Measurements from ENCODE around the gene NAV3. TPM values are rescaled to one million over a fixed set of nuclear protein-coding genes. Genes with fewer than 3 reads are reported as not detected.

Gene NAV3
- polyA plus RNA-seq, 3 donors = 0.11 TPM; not detected in 2

- Histone ChIP-seq H4K20me1 (ENCODE audit: insufficient read depth, low read length) (no peaks in the 10 kb centered on the region), H3K4me1 (ENCODE audit: control insufficient read depth in 1 of 2, insufficient read depth in 2 of 2, low read length in 2 of 2) (no peaks in the 10 kb centered on the region), H3K27me3 (ENCODE audit: control insufficient read depth in 2 of 2, insufficient read depth in 2 of 2, low read length in 2 of 2) (no peaks in the 10 kb centered on the region), H3K36me3 (replicated peaks in 1 of 2; ENCODE audit: control insufficient read depth in 1 of 2, insufficient read depth in 2 of 2, low read length in 2 of 2) (no peaks in the 10 kb centered on the region), H3K9me3 (replicated peaks in 1 of 2; ENCODE audit: control insufficient read depth in 1 of 2, insufficient read depth in 1 of 2, low read length in 2 of 2) (no peaks in the 10 kb centered on the region), H3K4me3 (replicated peaks in 1 of 3; ENCODE audit: low read depth in 2 of 3, low read length in 3 of 3) (no peak overlapping the region), H3K9ac (ENCODE audit: insufficient read depth, low read length, poor library complexity, severe bottlenecking) (no peak overlapping the region), H3K79me2 (ENCODE audit: insufficient read depth, low read length) (no peaks in the 10 kb centered on the region), H2AFZ (ENCODE audit: insufficient read depth, low read depth, low read length, poor library complexity, severe bottlenecking) (no peak overlapping the region), H3K4me2 (replicated peaks; ENCODE audit: extremely low read depth, low read length, poor library complexity, severe bottlenecking) (no peak overlapping the region), H3K27ac (ENCODE audit: low read depth in 1 of 2, low read length in 2 of 2) (no peak overlapping the region)
- Mint-ChIP-seq H3K36me3 (no peaks in the 10 kb centered on the region), H3K27me3 (ENCODE audit: low read depth in 3 of 3) (peaks cover 0 to 2% (median 0%) of the 10 kb centered on the region in 3 donors), H3K4me3 (no peak overlapping the region), H3K4me1 (no peaks in the 10 kb centered on the region), H3K27ac (no peak overlapping the region), H3K9me3 (peaks cover 0 to 5% (median 3%) of the 10 kb centered on the region in 7 donors)
- intact Hi-C loops (cut with micrococcal nuclease) = no loop called here
- DNase-seq = no peak
- WGBS (ENCODE audit: insufficient coverage) = no CpG with 5 or more reads among the region's 1 CpG
- TF ChIP-seq CTCF (IDR thresholded peaks at IDR 0.05) = no peak
Measured at GRCh38 chr12:77782766-77783165, 47.9 kb upstream of the NAV3 start.

GRCh38 chr12:77785211-77785610 lies 45.5 kb upstream of the NAV3 start:
- Histone ChIP-seq H3K27ac (ENCODE audit: low read depth in 1 of 2, low read length in 2 of 2) (no peak overlapping the region), H3K79me2 (ENCODE audit: insufficient read depth, low read length) (no peaks in the 10 kb centered on the region), H3K4me3 (replicated peaks in 1 of 3; ENCODE audit: low read depth in 2 of 3, low read length in 3 of 3) (no peak overlapping the region), H3K4me2 (replicated peaks; ENCODE audit: extremely low read depth, low read length, poor library complexity, severe bottlenecking) (no peak overlapping the region), H3K9me3 (replicated peaks in 1 of 2; ENCODE audit: control insufficient read depth in 1 of 2, insufficient read depth in 1 of 2, low read length in 2 of 2) (no peaks in the 10 kb centered on the region), H3K36me3 (replicated peaks in 1 of 2; ENCODE audit: control insufficient read depth in 1 of 2, insufficient read depth in 2 of 2, low read length in 2 of 2) (no peaks in the 10 kb centered on the region), H2AFZ (ENCODE audit: insufficient read depth, low read depth, low read length, poor library complexity, severe bottlenecking) (no peak overlapping the region), H3K4me1 (ENCODE audit: control insufficient read depth in 1 of 2, insufficient read depth in 2 of 2, low read length in 2 of 2) (no peaks in the 10 kb centered on the region), H4K20me1 (ENCODE audit: insufficient read depth, low read length) (no peaks in the 10 kb centered on the region), H3K27me3 (ENCODE audit: control insufficient read depth in 2 of 2, insufficient read depth in 2 of 2, low read length in 2 of 2) (no peaks in the 10 kb centered on the region), H3K9ac (ENCODE audit: insufficient read depth, low read length, poor library complexity, severe bottlenecking) (no peak overlapping the region)
- Mint-ChIP-seq H3K27ac (no peak overlapping the region), H3K4me1 (no peaks in the 10 kb centered on the region), H3K4me3 (no peak overlapping the region), H3K27me3 (ENCODE audit: low read depth in 3 of 3) (peaks cover 0 to 2% (median 0%) of the 10 kb centered on the region in 3 donors), H3K9me3 (peaks cover 0 to 6% (median 3%) of the 10 kb centered on the region in 7 donors), H3K36me3 (no peaks in the 10 kb centered on the region)
- no peak for DNase-seq
- intact Hi-C loops (cut with micrococcal nuclease) = no loop called here
- no peak for TF ChIP-seq CTCF (IDR thresholded peaks at IDR 0.05)

Data from CD14-positive monocyte (primary cell).